ENCODE measurements around the gene ZNF267. TPM values are rescaled to one million over a fixed set of nuclear protein-coding genes. Genes with fewer than 3 reads are reported as not detected.
A peak's percentile ranks its signal among the peaks of the same experiment; 100 is the strongest.
"Not testable (repeated sequence)": the region's sequence is repeated elsewhere in the genome, so short reads cannot be mapped to it uniquely, and the experiment has no call there.

The ZNF267 gene
- 14.2 TPM for total RNA-seq

GRCh38 chr16:31873556-31874365, at the start of gene ZNF267:
TSS of gene ZNF267 (plus strand) at chr16:31873807. CDS start at chr16:31873967, 160 bp downstream.
- DNase-seq (ENCODE audit: extremely low spot score in 2 of 2): peak in 1 of 2 donors; percentile 89
- Histone ChIP-seq H3K4me1 (peaks cover 49% of the 10 kb centered on the region), H3K36me3 (no peaks in the 10 kb centered on the region), H3K27ac (peak within 1 kb of the TSS; percentile 87), H3K4me3 (peak within 1 kb of the TSS; percentile 94 to 99), H3K27me3 (no peaks in the 10 kb centered on the region), H3K9me3 (no peaks in the 10 kb centered on the region)
- TF ChIP-seq CTCF (IDR thresholded peaks at IDR 0.05) (no peak), POLR2A (IDR thresholded peaks at IDR 0.05) (peak in 1 of 2 donors; percentile 82), POLR2AphosphoS5 (IDR thresholded peaks at IDR 0.05; ENCODE audit: insufficient read depth in 1 of 2, low read depth in 1 of 2) (peak; percentile 78 to 95)
- intact Hi-C loops (cut with DNase I): loop anchor here (10.0 kb wide), 2 partner anchors 419 to 1499 kb away; partner anchors contain the start of genes ARMC5, MYL11 and TBC1D10B

GRCh38 chr16:31833047-31833446, 40.6 kb upstream of the ZNF267 start:
- intact Hi-C loops (cut with DNase I): no loop called here
- Histone ChIP-seq H3K9me3 (no peaks in the 10 kb centered on the region), H3K36me3 (no peaks in the 10 kb centered on the region), H3K4me3 (no peak overlapping the region), H3K4me1 (no peaks in the 10 kb centered on the region), H3K27me3 (no peaks in the 10 kb centered on the region), H3K27ac (no peak overlapping the region)
- TF ChIP-seq POLR2AphosphoS5 (IDR thresholded peaks at IDR 0.05; ENCODE audit: insufficient read depth in 1 of 2, low read depth in 1 of 2) (no peak), CTCF (IDR thresholded peaks at IDR 0.05) (no peak), POLR2A (IDR thresholded peaks at IDR 0.05) (no peak)
- no peak for DNase-seq (ENCODE audit: extremely low spot score in 2 of 2)

- H3K9me3 ChIP-seq; H3K27me3 ChIP-seq; H3K27ac ChIP-seq; intact Hi-C loops (cut with DNase I); DNase-seq (ENCODE audit: extremely low spot score in 2 of 2); H3K36me3 ChIP-seq; H3K4me1 ChIP-seq; H3K4me3 ChIP-seq: not testable (repeated sequence)
These were observed 37.2 kb upstream of the ZNF267 start for GRCh38 chr16:31836396-31836795.

GRCh38 chr16:31842864-31843263, 30.7 kb upstream of the ZNF267 start:
- no peaks in the 10 kb centered on the region for H3K27me3 ChIP-seq
- H3K36me3 ChIP-seq: no peaks in the 10 kb centered on the region
- TF ChIP-seq POLR2A (IDR thresholded peaks at IDR 0.05) (no peak), POLR2AphosphoS5 (IDR thresholded peaks at IDR 0.05; ENCODE audit: insufficient read depth in 1 of 2, low read depth in 1 of 2) (no peak), CTCF (IDR thresholded peaks at IDR 0.05) (no peak)
- H3K9me3 ChIP-seq: no peaks in the 10 kb centered on the region
- H3K4me1 ChIP-seq: no peaks in the 10 kb centered on the region
- no peak overlapping the region for H3K27ac ChIP-seq
- no peak for DNase-seq (ENCODE audit: extremely low spot score in 2 of 2)
- intact Hi-C loops (cut with DNase I): no loop called here
- no peak overlapping the region for H3K4me3 ChIP-seq

GRCh38 chr16:31848572-31848971, 25.0 kb upstream of the ZNF267 start:
- H3K36me3 ChIP-seq; DNase-seq (ENCODE audit: extremely low spot score in 2 of 2); H3K9me3 ChIP-seq; H3K4me1 ChIP-seq; intact Hi-C loops (cut with DNase I); H3K4me3 ChIP-seq; H3K27me3 ChIP-seq; H3K27ac ChIP-seq: not testable (repeated sequence)

GRCh38 chr16:31853291-31853690, 20.3 kb upstream of the ZNF267 start:
- intact Hi-C loops (cut with DNase I): no loop called here

More at GRCh38 chr16:31853291-31853690, 20.3 kb upstream of the ZNF267 start:
- Histone ChIP-seq H3K4me3 (no peak overlapping the region), H3K27me3 (no peaks in the 10 kb centered on the region), H3K9me3 (no peaks in the 10 kb centered on the region), H3K4me1 (no peaks in the 10 kb centered on the region), H3K27ac (no peak overlapping the region), H3K36me3 (no peaks in the 10 kb centered on the region)
- no peak for TF ChIP-seq POLR2A (IDR thresholded peaks at IDR 0.05)
- TF ChIP-seq POLR2AphosphoS5 (IDR thresholded peaks at IDR 0.05; ENCODE audit: insufficient read depth in 1 of 2, low read depth in 1 of 2): no peak
- no peak for TF ChIP-seq CTCF (IDR thresholded peaks at IDR 0.05)
- no peak for DNase-seq (ENCODE audit: extremely low spot score in 2 of 2)

Measured in vagina (tissue), 2 donors.